ENCODE data around the gene PPP1R14B. TPM values are rescaled to one million over a fixed set of nuclear protein-coding genes. Genes with fewer than 3 reads are reported as not detected.

Gene PPP1R14B
- total and polyA plus RNA-seq, 2 of the 13 experiments (the other 11 are each of a cell fraction or from before 2014, with no cell fraction given) = 110 to 148 TPM

GRCh38 chr11:64253481-64253880, 6.7 kb upstream of the PPP1R14B start:
- H3K27ac ChIP-seq (ENCODE audit: extremely low read length, insufficient read depth, low read length) = no peak overlapping the region
- intact Hi-C loops (cut with micrococcal nuclease; ENCODE audit: unreplicated experiment) = no loop called here
- in situ Hi-C loops (cut with HindIII; ENCODE audit: extremely low pct_ligation_motif_present, low pct_unique_long_range_greater_than_20kb) = no loop called here
- DNase-seq (ENCODE audit: low spot score) (no peak), FAIRE-seq (no peak), ATAC-seq (no peak)
- H3K79me2 ChIP-seq (ENCODE audit: insufficient read depth, low read length) = peaks cover 7% of the 10 kb centered on the region
- no peak for TF ChIP-seq HMG20B (CRISPR knock-in tag; conservative IDR thresholded peaks at IDR 0.05)
- TF ChIP-seq SETDB1 (CRISPR knock-in tag; IDR thresholded peaks at IDR 0.05; ENCODE audit: borderline replicate concordance) = no peak
- TF ChIP-seq FOXC1 (CRISPR knock-in tag; IDR thresholded peaks at IDR 0.05; ENCODE audit: borderline replicate concordance) = no peak
- TF ChIP-seq ZBTB4 (CRISPR knock-in tag; IDR thresholded peaks at IDR 0.05; ENCODE audit: borderline replicate concordance) = no peak
- no peak for TF ChIP-seq PHF5A (CRISPR knock-in tag; IDR thresholded peaks at IDR 0.05; ENCODE audit: low read depth, unreplicated experiment)
- no peak for TF ChIP-seq ATAD3A (CRISPR knock-in tag; IDR thresholded peaks at IDR 0.05)
- TF ChIP-seq ZNF547 (CRISPR knock-in tag; IDR thresholded peaks at IDR 0.05) = no peak
- no peak for TF ChIP-seq ZNF232 (CRISPR knock-in tag; IDR thresholded peaks at IDR 0.05; ENCODE audit: borderline replicate concordance)
- no peak for TF ChIP-seq DZIP1 (CRISPR knock-in tag; IDR thresholded peaks at IDR 0.05)
- TF ChIP-seq ZNF713 (CRISPR knock-in tag; IDR thresholded peaks at IDR 0.05) = no peak
- TF ChIP-seq SOX5 (CRISPR knock-in tag; IDR thresholded peaks at IDR 0.05; ENCODE audit: borderline replicate concordance) = no peak
- no peak for TF ChIP-seq SIX4 (CRISPR knock-in tag; IDR thresholded peaks at IDR 0.05)
- no peak overlapping the region for H3K9ac ChIP-seq (ENCODE audit: insufficient read depth, low read depth, low read length)
- BruUV-seq (replicated peaks) = no TSS peak
- no peak overlapping the region for H3K4me3 ChIP-seq (replicated peaks in 1 of 3; ENCODE audit: insufficient read depth in 1 of 3, low read depth in 2 of 3, low read length in 3 of 3)
- H3K4me2 ChIP-seq (ENCODE audit: low read depth, low read length) = no peak overlapping the region
- H3K36me3 ChIP-seq (replicated peaks in 1 of 2; ENCODE audit: control insufficient read depth in 1 of 2, insufficient read depth in 2 of 2, low read length in 2 of 2) = peaks cover 7 to 10% of the 10 kb centered on the region in 2 experiments; a peak in 3 of 5 replicates
- H3K27me3 ChIP-seq (ENCODE audit: control insufficient read depth in 1 of 2, insufficient read depth in 2 of 2, low read length in 2 of 2) = no peaks in the 10 kb centered on the region; a peak in 1 of 5 replicates
- CTCF ChIA-PET (ENCODE audit: low intra/inter-chr PET ratio, low total read pairs) = no interaction called here
- POLR2A ChIA-PET = no interaction called here
- H3K4me1 ChIP-seq (ENCODE audit: insufficient read depth, low read length) = peaks cover 41% of the 10 kb centered on the region
- H3K9me3 ChIP-seq (ENCODE audit: low read length) = no peaks in the 10 kb centered on the region
- no peaks in the 10 kb centered on the region for H4K20me1 ChIP-seq (ENCODE audit: insufficient read depth, low read length)
- H2AFZ ChIP-seq (ENCODE audit: low read length) = no peak overlapping the region
- 94% methylated on average over 5 of the region's 5 CpGs for WGBS (ENCODE audit: low lambda C conversion rate)

All from HepG2 (cell line).